WTC11 (cell line): ENCODE measurements around the gene SMLR1. TPM values are rescaled to one million over a fixed set of nuclear protein-coding genes. Genes with fewer than 3 reads are reported as not detected.

ENCODE experiments used
- ATAC-seq: fragments of 200-7000 bp; cut with Tn5 transposase; 2 replicates; pipeline ENCODE4 v1.10.0; 2021; ENCODE audit warnings: mild to moderate bottlenecking, moderate library complexity
- CTCF ChIA-PET: fragments of 300-600 bp; sonication (Branson Sonifier 250); formaldehyde crosslinking; loops from one replicate; lab custom pipeline; 2021; ENCODE audit warnings: antibody characterized with exemption; lab: Charles Lee
- POLR2A ChIA-PET: fragments of 350-600 bp; sonication (Branson Sonifier 250); formaldehyde crosslinking; loops from one replicate; lab custom pipeline; 2021; ENCODE audit warnings: antibody characterized with exemption; lab: Charles Lee
- DNase-seq: peaks from one replicate; pipeline ENCODE4 v3.0.0; 2021; ENCODE audit warnings: low spot score
- H3K27ac Mint-ChIP-seq: 2 replicates; pipeline ENCODE4 v1.8.0; 2021; ENCODE audit warnings: mixed read lengths
- H3K27me3 Mint-ChIP-seq: 2 replicates; pipeline ENCODE4 v1.8.0; 2021; ENCODE audit warnings: low read depth, mild to moderate bottlenecking, moderate library complexity, mixed read lengths
- H3K36me3 Mint-ChIP-seq: 2 replicates; pipeline ENCODE4 v1.8.0; 2021; ENCODE audit warnings: mixed read lengths
- H3K4me1 Mint-ChIP-seq: 2 replicates; pipeline ENCODE4 v1.8.0; 2022; ENCODE audit warnings: mixed read lengths
- H3K4me3 Mint-ChIP-seq: 2 replicates; pipeline ENCODE4 v1.8.0; 2021; ENCODE audit warnings: mild to moderate bottlenecking, moderate library complexity, mixed read lengths
- H3K9me3 Mint-ChIP-seq: 2 replicates; pipeline ENCODE4 v1.8.0; 2021; ENCODE audit warnings: mixed read lengths
- AFF4 ChIP-seq: sonication (generic); formaldehyde crosslinking; IDR thresholded peaks from 2 replicates; pipeline ENCODE4 v1.8.1; 2023; ENCODE audit warnings: mild to moderate bottlenecking, missing genetic modification reagents, borderline replicate concordance
- ATF1 ChIP-seq: sonication (generic); formaldehyde crosslinking; IDR thresholded peaks from 2 replicates; pipeline ENCODE4 v1.8.1; 2023; ENCODE audit warnings: mild to moderate bottlenecking, moderate library complexity, missing genetic modification reagents
- CBFB ChIP-seq: sonication (generic); formaldehyde crosslinking; IDR thresholded peaks from 2 replicates; pipeline ENCODE4 v1.8.1; 2022; ENCODE audit warnings: mild to moderate bottlenecking, low read depth, missing genetic modification reagents
- CTCF ChIP-seq: fragments of 200-600 bp; IDR thresholded peaks from 2 replicates; pipeline ENCODE4 v1.8.0; 2022; ENCODE audit warnings: antibody characterized with exemption
- FOXP1 ChIP-seq: sonication (generic); formaldehyde crosslinking; IDR thresholded peaks from 2 replicates; pipeline ENCODE4 v1.8.0; 2022; ENCODE audit warnings: missing genetic modification reagents, mild to moderate bottlenecking, moderate library complexity, borderline replicate concordance
- IRF2 ChIP-seq: sonication (generic); formaldehyde crosslinking; IDR thresholded peaks from 2 replicates; pipeline ENCODE4 v1.8.0; 2022; ENCODE audit warnings: low read depth, missing genetic modification reagents, borderline replicate concordance
- JAZF1 ChIP-seq: fragments of 250-450 bp; sonication (Bioruptor Pico); IDR thresholded peaks from 2 replicates; pipeline ENCODE4 v1.9.0; 2021; ENCODE audit warnings: moderate library complexity, mild to moderate bottlenecking, inconsistent platforms
- MAX ChIP-seq: sonication (generic); formaldehyde crosslinking; IDR thresholded peaks from 2 replicates; pipeline ENCODE4 v1.8.0; 2022; ENCODE audit warnings: mild to moderate bottlenecking, missing genetic modification reagents
- NFYB ChIP-seq: sonication (generic); formaldehyde crosslinking; conservative IDR thresholded peaks from 2 replicates; pipeline ENCODE4 v1.8.0; 2022; ENCODE audit warnings: low read depth, missing genetic modification reagents
- SP1 ChIP-seq: sonication (generic); formaldehyde crosslinking; conservative IDR thresholded peaks from 2 replicates; pipeline ENCODE4 v1.8.1; 2022; ENCODE audit warnings: missing genetic modification reagents
- STAT6 ChIP-seq: sonication (generic); formaldehyde crosslinking; conservative IDR thresholded peaks from 2 replicates; pipeline ENCODE4 v1.8.1; 2023; ENCODE audit warnings: mild to moderate bottlenecking, low read depth, missing genetic modification reagents, moderate library complexity
- total RNA-seq: library from RNA; stranded (reverse); gene quantifications from 3 replicates; pipeline ENCODE4 v1.2.3, GENCODE V29; 2021

Gene SMLR1
- total RNA-seq, 1 experiment from 2014 or later: not detected

DNA sequence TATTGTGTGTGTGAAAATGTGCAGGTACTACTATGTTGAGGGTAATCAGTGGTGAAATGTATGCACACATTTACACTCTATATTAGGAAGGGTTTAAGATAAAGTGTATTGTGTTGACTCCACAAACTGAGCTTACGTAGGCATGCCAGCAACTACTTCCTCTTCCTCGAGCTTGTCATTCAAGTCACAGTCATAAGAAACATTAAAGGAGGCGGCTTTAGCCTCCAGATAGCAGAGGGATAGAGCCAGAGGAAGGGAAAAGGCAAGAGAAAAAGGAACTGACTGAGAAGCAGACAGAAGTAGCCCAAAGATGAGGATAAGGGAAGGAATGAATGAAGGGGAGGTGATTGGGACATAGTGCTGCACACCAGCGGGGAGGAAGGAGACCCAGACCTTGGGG, 55.2 kb downstream of the SMLR1 start (continued):
- TF ChIP-seq STAT6 (CRISPR knock-in tag): no peak
- TF ChIP-seq MAX: no peak
- no peak for TF ChIP-seq CBFB (CRISPR knock-in tag)
- TF ChIP-seq IRF2 (CRISPR knock-in tag): no peak
- TF ChIP-seq ATF1 (CRISPR knock-in tag): no peak
- no peak for TF ChIP-seq JAZF1 (CRISPR knock-in tag)
- no peak for TF ChIP-seq NFYB

- ATAC-seq (peak; percentile 82), DNase-seq (peak; percentile 72)
- Mint-ChIP-seq H3K4me1 (peaks cover 3% of the 10 kb centered on the region), H3K27ac (no peak overlapping the region), H3K36me3 (peaks cover 3% of the 10 kb centered on the region), H3K27me3 (no peaks in the 10 kb centered on the region), H3K4me3 (no peak overlapping the region), H3K9me3 (0 out of 2 replicates have a peak, but pooled peaks cover 3% of the 10 kb centered on the region)
- POLR2A ChIA-PET: no interaction called here
- CTCF ChIA-PET: interaction anchor here (0.6 to 2.1 kb wide), 30 partner anchors 9 to 743 kb away, joined by 3 to 40 read pairs (median 4); partner anchors contain the start of genes EPB41L2 and MED23
- TF ChIP-seq AFF4 (CRISPR knock-in tag) (no peak), SP1 (CRISPR knock-in tag) (no peak), FOXP1 (no peak), CTCF (peak; percentile 83)
These were observed 58.4 kb downstream of the SMLR1 start for GRCh38 chr6:130885392-130886192.

Other genes starting within 250 kb of the SMLR1 start
- gene EPB41L2, start 235.8 kb downstream of the SMLR1 start, total RNA-seq: 101 to 106 TPM (median 106 TPM) in 3 replicates